Measurements from ENCODE around the gene ATR.
A peak's percentile ranks its signal among the peaks of the same experiment; 100 is the strongest.
"Not testable (repeated sequence)": the region's sequence is repeated elsewhere in the genome, so short reads cannot be mapped to it uniquely, and the experiment has no call there.

The ATR gene

GRCh38 chr3:142578329-142579223 lies at the start of gene ATR:
Gene ATR (minus strand): TSS chr3:142578733. CDS start chr3:142578704, 29 bp downstream.
- DNase-seq (ENCODE audit: low read depth): peak; percentile 75

GRCh38 chr3:142626971-142627370 lies 48.4 kb upstream of the ATR start:
- no peak for DNase-seq (ENCODE audit: low read depth)

- no peak for DNase-seq (ENCODE audit: low read depth)
Measured at GRCh38 chr3:142625153-142625440, 46.6 kb upstream of the ATR start.

GRCh38 chr3:142624341-142625152 lies 46.0 kb upstream of the ATR start:
- no peak for DNase-seq (ENCODE audit: low read depth)

DNA sequence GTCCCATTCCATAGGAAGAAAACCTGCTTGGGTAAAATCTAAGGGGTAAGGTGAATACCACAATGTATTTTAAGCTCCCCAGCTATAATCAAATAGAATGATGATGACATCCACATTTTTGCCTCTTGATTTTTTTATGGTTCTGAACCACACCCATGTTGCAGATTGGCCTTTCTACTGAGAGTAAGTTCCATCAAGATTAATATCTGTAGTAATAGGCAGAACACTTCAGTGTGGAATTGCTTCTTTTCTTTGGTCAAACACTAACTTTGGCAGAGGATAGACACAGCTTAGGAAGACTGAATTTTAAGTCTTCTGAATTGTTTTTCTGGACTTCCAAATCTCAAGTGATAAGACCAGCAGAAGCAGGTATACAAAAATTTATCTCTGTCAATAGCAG lies 44.7 kb upstream of the ATR start:
- no peak for DNase-seq (ENCODE audit: low read depth)

DNA sequence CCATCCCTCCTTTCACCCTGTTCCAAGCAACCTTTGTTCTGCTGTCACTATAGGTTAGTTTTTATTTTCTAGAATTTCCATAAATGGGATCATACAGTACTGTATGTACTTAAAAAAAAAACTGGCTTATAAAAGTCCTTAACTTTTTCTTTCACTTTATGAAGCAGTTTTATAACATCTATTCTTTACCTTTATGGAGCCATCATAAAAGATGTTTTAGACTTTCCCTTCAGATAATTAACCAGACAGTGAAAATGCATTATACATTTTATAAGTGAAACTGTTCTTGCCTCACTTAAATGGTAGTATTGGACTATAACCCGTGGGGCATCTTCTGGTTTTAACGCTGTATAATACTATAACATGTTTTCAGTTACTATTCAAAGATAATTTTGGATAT lies 43.9 kb upstream of the ATR start:
- DNase-seq (ENCODE audit: low read depth): no peak

DNA sequence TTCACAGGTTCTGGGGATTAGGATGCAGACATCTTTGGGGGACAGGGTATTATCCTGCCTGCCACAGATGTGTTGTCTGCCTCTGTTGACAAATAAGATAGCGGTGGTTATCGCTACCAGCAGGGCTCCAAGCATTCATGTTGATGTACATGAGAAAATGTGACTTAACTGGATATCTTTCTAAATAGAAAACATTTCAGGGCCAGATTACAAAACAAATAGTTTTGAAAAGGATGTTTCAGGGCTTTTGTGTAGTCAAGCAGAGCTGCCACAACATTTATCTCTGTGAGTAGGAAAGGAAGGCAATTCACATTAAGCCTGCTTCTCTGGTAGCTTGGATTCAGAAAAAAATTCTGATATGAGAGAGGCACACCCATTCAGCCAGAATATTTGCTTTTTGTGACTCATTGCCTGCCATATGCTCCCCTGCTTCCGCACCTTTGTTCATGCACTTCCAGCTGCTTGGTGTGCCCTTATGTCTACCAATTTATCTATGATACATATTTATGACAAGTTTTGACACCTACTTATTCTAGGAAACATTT lies 40.5 kb upstream of the ATR start:
- DNase-seq (ENCODE audit: low read depth): no peak

GRCh38 chr3:142615171-142615570 lies 36.6 kb upstream of the ATR start:
- no peak for DNase-seq (ENCODE audit: low read depth)

- no peak for DNase-seq (ENCODE audit: low read depth)
Measured at GRCh38 chr3:142614059-142614626, 35.6 kb upstream of the ATR start.

DNA sequence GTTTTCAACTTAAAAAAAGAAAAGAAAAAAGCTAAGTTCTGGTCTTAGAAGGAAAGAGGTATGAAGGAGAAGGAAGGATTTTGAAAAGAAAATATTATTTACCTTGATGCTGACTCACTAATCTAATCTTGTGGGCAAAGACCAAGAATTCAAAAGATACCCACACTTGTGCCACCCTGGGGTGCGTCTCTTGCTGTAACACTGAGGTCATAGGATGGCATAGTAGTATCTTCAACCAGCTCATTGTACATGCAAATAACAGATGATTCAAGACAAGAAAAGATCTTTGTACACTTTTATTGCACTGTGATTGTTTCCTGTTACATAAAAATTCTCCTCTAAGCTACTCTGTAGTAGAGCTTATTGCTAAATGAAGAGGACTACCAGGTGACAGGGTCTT lies 35.0 kb upstream of the ATR start:
- no peak for DNase-seq (ENCODE audit: low read depth)

DNA sequence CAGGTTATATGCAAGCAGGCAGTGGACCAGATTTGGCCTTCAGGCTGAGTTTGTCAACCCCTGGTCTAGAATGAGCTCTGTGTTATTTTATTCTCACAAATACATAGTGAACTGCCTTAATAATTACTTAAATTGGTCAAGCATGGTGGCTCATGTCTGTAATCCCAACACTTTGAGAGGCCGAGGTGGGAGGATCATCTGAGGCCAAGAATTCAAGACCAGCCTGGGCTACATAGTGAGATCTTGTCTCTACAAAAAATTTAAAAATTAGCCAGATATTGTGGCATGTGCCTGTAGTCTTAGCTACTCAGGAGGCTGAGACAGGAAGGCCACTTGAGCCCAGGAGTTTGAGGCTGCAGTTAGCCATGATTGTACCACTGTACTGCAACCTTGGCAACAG lies 32.7 kb upstream of the ATR start:
- no peak for DNase-seq (ENCODE audit: low read depth)

GRCh38 chr3:142609136-142609535 lies 30.6 kb upstream of the ATR start:
- no peak for DNase-seq (ENCODE audit: low read depth)

- no peak for DNase-seq (ENCODE audit: low read depth)
Measured at GRCh38 chr3:142608631-142609030, 30.1 kb upstream of the ATR start.

DNA sequence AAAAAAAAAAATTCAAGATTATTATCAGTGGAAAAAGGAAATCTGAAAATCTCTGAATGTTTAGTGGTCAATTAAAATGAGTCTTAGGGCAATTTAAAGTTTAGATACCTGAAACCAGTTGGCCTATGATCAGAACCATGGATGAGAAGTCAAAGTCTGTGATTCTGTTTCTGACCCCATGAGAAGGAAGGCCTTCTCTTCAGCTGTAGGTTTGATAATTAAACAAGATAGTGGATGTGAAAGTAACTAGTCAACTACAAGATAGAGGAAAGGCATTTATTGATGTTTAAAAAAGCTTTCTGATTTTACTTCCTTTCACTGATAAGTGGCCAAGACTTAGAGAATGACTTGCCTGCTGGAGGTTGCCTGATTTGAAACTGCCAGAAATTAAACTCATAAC lies 26.4 kb upstream of the ATR start:
- no peak for DNase-seq (ENCODE audit: low read depth)

DNA sequence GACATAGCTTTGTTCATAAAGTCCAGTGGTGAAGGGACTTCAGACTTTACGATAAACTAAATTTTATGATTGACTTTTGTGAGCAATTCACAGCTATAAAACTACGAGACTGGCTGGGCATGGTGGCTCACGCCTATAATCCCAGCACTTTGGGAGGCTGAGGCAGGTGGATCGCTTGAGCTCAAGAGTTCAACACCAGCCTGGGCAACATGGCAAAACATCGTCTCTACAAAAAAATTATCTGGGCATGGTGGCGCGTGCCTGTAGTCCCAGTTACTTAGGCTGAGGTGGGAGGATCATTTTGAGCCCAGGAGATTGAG lies 24.8 kb upstream of the ATR start:
- not testable (repeated sequence) for DNase-seq (ENCODE audit: low read depth)

GRCh38 chr3:142602619-142603385 lies 24.3 kb upstream of the ATR start:
- no peak for DNase-seq (ENCODE audit: low read depth)

GRCh38 chr3:142601713-142602112 lies 23.2 kb upstream of the ATR start:
- no peak for DNase-seq (ENCODE audit: low read depth)

GRCh38 chr3:142597906-142598305 lies 19.4 kb upstream of the ATR start:
- DNase-seq (ENCODE audit: low read depth): no peak

- DNase-seq (ENCODE audit: low read depth): no peak
Measured at GRCh38 chr3:142596726-142597088, 18.2 kb upstream of the ATR start.

- no peak for DNase-seq (ENCODE audit: low read depth)
Measured at GRCh38 chr3:142595951-142596725, 17.6 kb upstream of the ATR start, which contains the start of gene PLS1. Gene PLS1 (plus strand): TSS chr3:142596393. CDS start chr3:142664238, 67,845 bp downstream.

GRCh38 chr3:142595581-142595950 lies 17.0 kb upstream of the ATR start:
- peak; percentile 93 for DNase-seq (ENCODE audit: low read depth)
